ENCODE data around the gene SAMD8.

- TF ChIP-seq CTCF (IDR thresholded peaks at IDR 0.05; ENCODE audit: extremely low read depth in 1 of 2, insufficient read depth in 1 of 2, low read depth in 1 of 2, low read length in 2 of 2) (no peak), POLR2AphosphoS5 (IDR thresholded peaks at IDR 0.05; ENCODE audit: insufficient read depth, low read depth, low read length) (no peak), EZH2 (IDR thresholded peaks at IDR 0.05; ENCODE audit: borderline replicate concordance, low read depth, low read length, severe bottlenecking) (no peak), POLR2A (IDR thresholded peaks at IDR 0.05; ENCODE audit: low read depth, low read length) (no peak), JUN (IDR thresholded peaks at IDR 0.05; ENCODE audit: borderline replicate concordance, insufficient read depth, insufficient read length, low read depth) (no peak)
Observed at GRCh38 chr10:75129537-75129936, 18.1 kb downstream of the SAMD8 start.
